Measurements from ENCODE around the gene ZFHX2. TPM values are rescaled to one million over a fixed set of nuclear protein-coding genes. Genes with fewer than 3 reads are reported as not detected.
"Not testable (repeated sequence)": the region's sequence is repeated elsewhere in the genome, so short reads cannot be mapped to it uniquely, and the experiment has no call there.

The ZFHX2 gene
- total and polyA plus RNA-seq, 2 of the 13 experiments (the other 11 are each of a cell fraction or from before 2014, with no cell fraction given), result 0.17 to 0.44 TPM

GRCh38 chr14:23583761-23584526 is 32.4 kb upstream of the ZFHX2 start (continued):
- TF ChIP-seq SOX13 (IDR thresholded peaks at IDR 0.05) (peak; percentile 93), SOX13 (CRISPR knock-in tag; conservative IDR thresholded peaks at IDR 0.05 in 1 of 2, IDR thresholded peaks at IDR 0.05 in 1 of 2) (peak; percentile 19 to 71; a peak in 2 of 4 replicates), TSC22D2 (CRISPR knock-in tag; IDR thresholded peaks at IDR 0.05; ENCODE audit: borderline replicate concordance) (peak; percentile 96; the same call in 1 of the 2 replicates), ZNF737 (CRISPR knock-in tag; IDR thresholded peaks at IDR 0.05; ENCODE audit: borderline replicate concordance) (peak; percentile 79; the same call in 1 of the 2 replicates), XRCC5 (optimal IDR thresholded peaks at IDR 0.05; ENCODE audit: low read length) (peak; percentile 17), ZNF260 (CRISPR knock-in tag; IDR thresholded peaks at IDR 0.05; ENCODE audit: borderline replicate concordance, low read depth) (peak; percentile 72; the same call in 1 of the 2 replicates), SOX5 (CRISPR knock-in tag; IDR thresholded peaks at IDR 0.05; ENCODE audit: borderline replicate concordance) (peak; percentile 60), ZNF460 (CRISPR knock-in tag; IDR thresholded peaks at IDR 0.05; ENCODE audit: borderline replicate concordance) (peak; percentile 45; the same call in 1 of the 2 replicates), ZNF761 (CRISPR knock-in tag; conservative IDR thresholded peaks at IDR 0.05) (peak; percentile 91), AHDC1 (CRISPR knock-in tag; IDR thresholded peaks at IDR 0.05; ENCODE audit: borderline replicate concordance) (peak; percentile 35), HBP1 (CRISPR knock-in tag; IDR thresholded peaks at IDR 0.05; ENCODE audit: low read depth) (peak; percentile 94; the same call in 1 of the 2 replicates), DRAP1 (CRISPR knock-in tag; IDR thresholded peaks at IDR 0.05) (peak; percentile 82), AFF4 (CRISPR knock-in tag; IDR thresholded peaks at IDR 0.05) (peak; percentile 99), CBX2 (CRISPR knock-in tag; IDR thresholded peaks at IDR 0.05; ENCODE audit: low read depth) (peak; percentile 70; the same call in 1 of the 2 replicates), TOPORS (CRISPR knock-in tag; IDR thresholded peaks at IDR 0.05) (peak; percentile 97)
- not testable (repeated sequence) for TF ChIP-seq CBX2 (IDR thresholded peaks at IDR 0.05; ENCODE audit: low read depth, low read length)

Data from HepG2 (cell line).